GM21528 (cell line): ENCODE results near the gene TACC2.

Experiments
- ATAC-seq: cut with Tn5 transposase; IDR thresholded peaks from one replicate; pipeline ENCODE4 v1.9.1; 2021; ENCODE audit warnings: mild to moderate bottlenecking, moderate library complexity; ENCODE audit not compliant: unreplicated experiment, low FRiP score

TACC2 gene

DNA sequence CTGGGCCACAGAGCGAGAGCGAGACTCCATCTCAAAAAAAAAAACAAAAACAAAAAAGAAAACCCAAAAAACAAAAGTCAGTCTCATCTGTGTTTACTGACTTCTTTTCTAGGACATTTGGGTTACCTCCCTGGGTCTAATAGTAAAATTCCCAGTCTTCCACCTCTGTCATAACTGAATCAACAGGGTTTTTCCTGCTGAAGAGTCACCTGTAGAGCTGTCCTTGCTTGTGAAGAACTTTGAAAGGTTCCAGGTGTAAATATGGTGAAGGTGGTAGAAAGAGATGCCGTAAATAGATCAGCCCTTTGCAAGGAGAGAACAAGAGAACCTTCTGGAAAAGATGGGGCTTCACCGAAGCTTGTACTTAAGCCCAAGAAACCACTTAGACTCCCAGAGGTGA, 169.4 kb downstream of the TACC2 start:
- ATAC-seq = no peak

DNA sequence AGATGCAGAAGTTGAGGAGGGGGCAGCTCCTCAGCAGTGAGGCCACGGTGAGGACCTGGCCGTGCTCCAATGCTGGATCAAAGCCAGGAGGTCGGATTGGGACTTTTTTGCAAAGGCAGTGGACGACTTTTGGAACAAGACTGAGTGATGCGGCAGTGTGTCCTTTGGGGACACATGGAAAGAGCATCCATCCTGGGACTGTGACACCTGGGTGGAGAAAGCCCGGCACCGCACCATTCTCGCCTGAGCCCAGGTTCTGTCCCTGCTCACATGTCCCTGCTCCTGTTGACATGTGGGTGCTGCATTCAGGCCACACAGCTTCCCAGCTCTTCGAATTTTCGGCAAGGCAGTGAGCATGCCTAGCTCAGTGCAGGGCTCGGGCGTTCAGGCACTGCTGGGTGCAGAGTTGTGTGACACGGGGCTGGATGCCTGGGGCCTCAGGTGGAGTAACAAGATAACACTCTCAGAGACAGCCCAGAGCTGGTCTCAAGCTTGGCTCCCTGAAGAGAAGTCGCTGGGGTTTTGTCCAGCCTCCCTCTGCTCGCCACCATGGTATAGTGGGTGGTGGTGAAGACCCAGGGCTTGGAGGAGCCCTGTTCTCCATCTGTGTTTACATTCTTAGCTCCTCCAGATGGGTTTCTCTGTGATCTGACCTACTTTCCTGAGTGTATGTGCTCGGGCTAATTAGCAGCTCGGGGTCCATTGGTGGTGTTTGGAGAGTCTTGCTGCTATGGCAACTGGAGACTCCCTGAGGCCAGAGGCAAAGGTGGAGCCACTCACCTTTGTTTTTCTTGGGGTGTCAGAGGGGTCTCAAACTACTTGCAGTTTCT, 170.4 kb downstream of the TACC2 start:
- ATAC-seq = no peak

DNA sequence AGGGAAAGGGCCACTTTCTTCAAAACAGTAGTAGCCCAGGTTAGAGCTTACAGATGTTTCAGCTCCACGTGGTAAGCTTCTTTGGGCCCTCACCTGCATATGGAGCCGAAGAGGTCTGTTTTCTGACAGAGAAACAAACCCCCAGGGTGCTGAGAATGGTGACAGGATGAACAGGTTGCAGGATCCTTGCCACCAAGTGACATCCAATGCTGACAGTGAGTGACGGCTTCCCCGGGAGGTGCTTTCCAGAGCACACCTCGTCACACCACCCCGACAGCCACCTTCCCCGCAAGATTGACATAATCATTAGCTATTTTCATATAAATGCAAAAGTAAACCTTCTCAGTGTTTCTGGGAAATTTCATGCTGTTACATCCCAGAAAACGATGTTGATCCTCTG, 172.8 kb downstream of the TACC2 start:
- ATAC-seq = no peak

DNA sequence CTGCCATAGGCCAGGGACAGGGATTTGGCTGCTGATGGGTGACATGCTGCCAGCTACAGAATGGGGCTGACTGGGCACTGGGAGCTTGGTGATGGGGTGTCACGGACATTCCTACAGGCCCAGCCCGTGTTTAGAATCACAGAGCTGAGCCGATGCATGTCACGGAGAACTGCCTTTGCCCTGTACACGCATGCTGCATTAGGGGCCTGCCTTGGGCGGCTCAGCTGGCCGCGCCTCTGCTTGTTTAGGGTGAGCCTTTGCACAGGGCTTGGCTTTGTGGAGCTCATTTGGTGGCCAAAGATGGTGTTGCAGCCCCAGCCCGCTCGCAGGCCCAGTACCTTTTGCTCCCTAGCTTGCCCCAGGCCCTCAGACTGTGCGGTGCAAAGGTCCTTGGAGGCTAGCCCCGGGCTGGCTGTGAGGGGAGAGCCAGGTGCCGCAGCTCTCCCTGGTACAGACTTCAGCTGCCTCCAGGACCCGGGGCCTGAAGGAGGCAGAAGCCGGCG, 173.8 kb downstream of the TACC2 start:
- no peak for ATAC-seq

DNA sequence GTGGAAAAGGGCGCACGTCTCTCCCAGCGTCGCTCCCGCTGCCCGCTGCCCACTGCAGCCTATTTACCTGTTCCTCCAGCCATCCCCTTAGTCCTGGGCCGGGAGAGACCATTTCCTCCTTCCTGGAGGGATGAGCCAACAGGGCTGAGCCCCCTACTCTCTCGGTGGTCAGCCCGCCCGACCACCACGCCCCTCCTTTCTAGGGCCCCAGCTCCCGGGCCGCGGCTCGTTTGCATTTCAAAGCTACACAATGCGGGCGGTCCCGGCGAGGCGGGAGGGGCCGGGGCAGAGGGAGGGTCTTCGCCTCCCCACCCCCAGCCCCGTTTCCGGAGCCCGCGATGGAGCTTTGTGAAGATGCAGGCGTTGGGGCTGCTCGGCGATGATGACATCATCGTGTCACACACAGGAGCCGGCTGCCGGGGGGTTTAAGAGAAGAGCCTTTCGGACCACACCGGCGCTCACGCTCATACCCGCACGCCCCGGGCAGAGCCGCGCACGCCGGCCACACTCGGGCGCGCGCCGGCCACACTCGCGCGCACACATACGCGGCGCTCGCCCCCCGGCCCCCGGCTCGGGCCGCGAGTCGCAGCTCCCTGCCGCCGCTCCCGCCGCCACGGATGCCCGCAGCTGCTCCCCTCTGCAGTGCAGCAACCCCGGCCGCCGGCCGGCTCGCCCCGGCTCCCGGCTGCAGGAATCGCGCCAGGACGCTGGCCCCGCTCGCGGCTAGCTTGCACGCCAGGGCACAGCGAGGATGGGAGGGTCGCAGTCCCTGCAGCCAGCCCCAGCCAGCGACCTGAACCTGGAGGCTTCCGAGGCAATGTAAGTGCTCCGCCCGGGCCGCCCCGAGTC, 174.4 kb downstream of the TACC2 start:
- no peak for ATAC-seq

DNA sequence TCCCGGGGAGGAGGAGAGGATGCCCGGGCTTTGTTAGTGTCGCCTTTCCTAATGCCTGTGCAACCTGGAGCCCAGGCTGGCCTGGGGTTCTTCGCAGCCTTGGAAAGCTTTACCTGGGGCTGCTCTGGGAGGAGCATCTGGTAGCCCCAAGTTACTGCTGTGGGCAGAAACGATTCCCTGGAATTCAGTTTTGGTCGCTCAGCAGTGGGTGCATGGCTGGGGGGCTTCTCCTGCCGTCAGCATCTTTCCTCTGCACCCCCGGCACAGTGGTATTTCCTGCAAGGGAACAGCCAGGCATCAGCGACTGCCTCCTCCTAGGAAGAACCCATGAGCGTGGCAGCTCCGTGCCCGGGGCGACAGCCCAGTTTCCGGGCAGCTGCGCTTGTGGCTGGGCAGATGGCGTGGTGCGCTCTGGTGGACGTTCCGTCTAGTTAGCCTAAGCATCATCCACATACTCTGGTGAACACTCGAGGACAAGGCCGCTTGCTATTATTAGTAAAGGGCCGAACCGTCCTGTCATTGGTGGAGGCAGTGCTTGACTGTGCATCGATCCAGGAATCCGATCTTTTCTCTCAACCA, 175.1 kb downstream of the TACC2 start:
- no peak for ATAC-seq

GRCh38 chr10:122164815-122165483, 176.0 kb downstream of the TACC2 start:
- no peak for ATAC-seq

DNA sequence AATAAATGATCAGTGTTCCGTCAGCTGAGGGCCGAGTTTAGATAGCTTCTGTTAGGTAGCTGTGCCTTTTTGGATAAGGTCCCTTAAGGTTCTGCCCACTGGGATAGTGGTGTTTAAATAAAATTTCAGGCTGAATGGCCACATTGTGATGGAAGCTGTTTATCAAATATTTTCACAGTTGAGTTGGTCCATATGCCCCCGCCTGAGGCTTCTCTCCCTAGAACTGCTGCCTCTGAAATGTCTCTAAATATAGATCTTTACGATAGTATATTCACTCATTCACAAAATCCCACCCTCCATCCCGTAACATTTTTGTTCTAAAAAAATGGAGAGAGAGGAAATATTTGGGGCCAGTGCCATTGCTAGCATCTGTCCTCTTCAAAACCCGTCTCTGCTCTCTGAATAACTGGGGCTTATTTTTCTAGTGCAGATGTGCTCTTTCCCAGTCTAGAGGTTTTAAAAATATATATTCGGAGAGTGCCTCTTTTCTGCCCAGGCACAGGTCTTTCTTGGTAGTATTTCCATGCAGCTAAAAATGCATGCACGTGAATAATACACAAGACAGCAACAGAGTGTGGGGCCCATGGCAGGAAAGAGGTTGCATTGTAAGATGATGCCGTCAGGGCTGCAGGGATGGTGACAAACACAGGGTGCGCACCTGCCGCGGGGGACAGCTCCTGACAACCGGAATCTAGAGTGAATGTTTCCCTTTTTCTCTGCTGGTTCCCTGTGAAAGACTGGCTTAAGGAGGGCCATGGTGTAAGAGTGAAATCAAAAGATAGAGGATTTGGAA, 176.7 kb downstream of the TACC2 start:
- ATAC-seq = no peak

- ATAC-seq = no peak
These were observed 179.1 kb downstream of the TACC2 start for GRCh38 chr10:122168101-122168500.

- ATAC-seq = no peak
These were observed 179.8 kb downstream of the TACC2 start for GRCh38 chr10:122168598-122169394.

GRCh38 chr10:122170802-122171201, 181.8 kb downstream of the TACC2 start:
- ATAC-seq = no peak

DNA sequence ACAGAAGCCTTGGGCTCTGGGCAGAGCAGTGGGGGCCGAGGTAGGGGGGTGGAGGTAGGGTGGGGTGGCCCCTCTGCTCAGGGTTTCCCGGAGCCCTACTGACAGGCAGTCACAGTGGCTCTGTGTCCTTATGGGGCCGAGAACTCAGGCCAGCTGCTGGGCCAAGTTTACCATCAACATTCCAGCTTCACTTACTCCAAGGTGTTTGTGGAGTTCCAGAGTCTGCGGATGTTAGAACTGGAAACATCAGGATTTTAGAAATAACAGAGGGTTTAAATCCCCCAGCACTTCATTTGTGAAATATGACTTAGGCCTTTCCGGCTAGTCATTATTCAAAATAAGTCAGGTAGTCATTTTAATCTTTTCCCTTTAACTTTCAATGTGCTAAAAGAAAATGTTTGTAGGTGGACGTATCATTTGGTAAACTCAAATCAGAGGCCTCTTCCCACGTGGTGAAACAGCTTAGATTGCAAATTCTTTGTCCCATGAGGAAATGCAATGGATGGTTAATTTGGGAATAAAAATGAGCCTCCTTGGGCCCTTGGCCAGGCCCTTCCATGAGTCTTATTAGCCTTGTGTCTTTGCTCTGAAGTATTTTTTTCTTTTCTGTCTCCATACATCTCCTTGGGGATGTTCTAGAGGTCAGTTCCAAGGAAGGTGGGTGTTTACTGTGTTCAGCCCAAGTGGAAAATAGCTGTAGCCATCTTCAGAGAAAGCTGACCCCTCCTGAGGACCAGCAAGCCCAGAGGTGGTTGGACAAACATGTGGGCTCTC, 182.5 kb downstream of the TACC2 start:
- no peak for ATAC-seq

- no peak for ATAC-seq
These were observed 183.5 kb downstream of the TACC2 start for GRCh38 chr10:122172361-122173008.

GRCh38 chr10:122173337-122173736, 184.4 kb downstream of the TACC2 start:
- no peak for ATAC-seq

- no peak for ATAC-seq
These were observed 184.9 kb downstream of the TACC2 start for GRCh38 chr10:122173766-122174435.

DNA sequence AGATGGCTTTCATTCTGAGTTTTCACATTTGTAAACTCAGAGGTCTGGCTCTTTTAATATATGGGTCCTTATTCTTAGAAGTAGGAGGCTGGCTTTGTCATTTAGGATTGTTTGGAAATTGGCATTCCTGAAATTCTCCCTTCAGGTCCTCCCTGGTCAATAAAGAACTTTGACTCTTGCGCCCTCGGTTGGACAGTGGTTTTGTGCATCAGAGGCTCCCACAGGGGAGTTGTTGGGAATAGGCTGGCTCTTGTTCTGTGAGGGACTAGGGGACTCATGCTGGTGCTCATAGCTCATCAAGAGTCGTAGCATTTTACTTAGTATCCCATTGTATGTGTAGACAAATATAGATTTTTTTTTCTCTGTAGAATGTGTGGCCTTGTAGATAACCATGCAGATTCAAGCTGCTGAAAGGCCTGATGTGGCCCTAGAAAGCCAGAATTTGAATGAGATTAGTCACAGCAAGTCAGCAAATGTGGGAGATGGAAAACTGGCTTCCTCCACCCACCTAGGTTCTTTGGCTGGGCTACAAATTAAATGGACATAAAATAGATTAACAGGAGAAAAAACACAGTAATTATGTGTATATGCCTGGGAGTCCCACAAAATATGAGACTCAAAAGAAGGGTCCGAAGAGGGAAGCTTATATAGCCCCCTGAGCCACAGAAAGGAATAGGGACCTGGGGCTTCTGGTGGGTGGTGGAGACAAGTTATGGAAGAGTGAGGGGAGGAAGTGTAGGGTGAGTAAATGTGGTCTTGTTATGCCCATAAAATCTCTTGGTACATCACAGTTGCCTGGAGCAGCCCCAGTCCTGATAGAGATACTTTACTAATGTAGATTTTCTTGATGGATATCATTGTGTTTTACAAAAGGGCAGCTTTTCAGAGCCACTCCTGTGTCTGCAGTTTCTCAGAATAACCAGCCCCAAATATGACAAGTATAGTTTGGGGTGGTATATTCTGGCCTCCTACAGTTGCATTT, 187.6 kb downstream of the TACC2 start:
- ATAC-seq = no peak
